HAP-1 (cell line): ENCODE data around the gene RNF166.

Experiments used
- DNase-seq, 2 experiments: peaks; one replicate each; pipeline ENCODE4 v3.0.0-alpha.2; 2016 to 2020; ENCODE audit warnings: low spot score in 2 of 2
- H3K27me3 ChIP-seq: fragments of 250-450 bp; sonication (Bioruptor Pico); 2 replicates; pipeline ENCODE4 v1.5.1; 2020; ENCODE audit warnings: low read depth, mild to moderate bottlenecking, moderate library complexity
- H3K36me3 ChIP-seq: fragments of 250-450 bp; sonication (Bioruptor Pico); replicated peaks from 2 replicates; pipeline ENCODE4 v1.5.1; 2020; ENCODE audit warnings: mild to moderate bottlenecking
- H3K4me1 ChIP-seq: fragments of 250-450 bp; sonication (Bioruptor Pico); 2 replicates; pipeline ENCODE4 v1.5.1; 2020; ENCODE audit warnings: mild to moderate bottlenecking
- H3K4me3 ChIP-seq: fragments of 250-450 bp; sonication (Bioruptor Pico); 2 replicates; pipeline ENCODE4 v1.5.1; 2020; ENCODE audit warnings: mild to moderate bottlenecking, moderate library complexity
- H3K9me3 ChIP-seq: fragments of 250-450 bp; sonication (Bioruptor Pico); 2 replicates; pipeline ENCODE4 v1.5.1; 2020; ENCODE audit warnings: mild to moderate bottlenecking, moderate library complexity
- in situ Hi-C: fragments of 300-500 bp; cut with MboI; formaldehyde crosslinking; loops from 3 replicates; pipeline ENCODE4 v1.14.3; 2020; ENCODE audit warnings: low sequenced_read_pairs, inconsistent platforms, mixed read lengths

Gene RNF166

DNA sequence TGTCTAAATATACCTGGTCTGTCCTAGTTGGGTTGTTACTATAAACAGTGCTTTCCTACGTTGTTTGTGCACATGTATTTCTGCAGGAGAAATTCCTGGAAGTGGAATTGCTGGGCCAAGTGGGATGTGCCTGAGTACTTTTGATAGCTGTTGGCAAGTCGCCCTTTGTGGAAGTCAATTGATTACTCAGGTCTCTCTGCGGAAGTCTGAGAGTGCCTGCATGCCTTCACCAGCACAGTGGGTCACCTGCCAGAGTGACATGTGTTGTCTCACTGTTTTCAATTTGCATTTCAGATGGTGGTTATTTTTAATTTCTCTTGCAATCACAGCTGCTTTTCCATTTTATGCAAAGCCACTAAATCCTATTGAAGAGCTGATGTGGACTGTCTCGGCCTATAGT is 41.1 kb downstream of the RNF166 start:
- Histone ChIP-seq H3K4me3 (no peak overlapping the region), H3K4me1 (peaks cover 7% of the 10 kb centered on the region), H3K36me3 (no peaks in the 10 kb centered on the region), H3K27me3 (no peaks in the 10 kb centered on the region), H3K9me3 (no peaks in the 10 kb centered on the region)
- DNase-seq, result no peak
- in situ Hi-C loops, result no loop called here

DNA sequence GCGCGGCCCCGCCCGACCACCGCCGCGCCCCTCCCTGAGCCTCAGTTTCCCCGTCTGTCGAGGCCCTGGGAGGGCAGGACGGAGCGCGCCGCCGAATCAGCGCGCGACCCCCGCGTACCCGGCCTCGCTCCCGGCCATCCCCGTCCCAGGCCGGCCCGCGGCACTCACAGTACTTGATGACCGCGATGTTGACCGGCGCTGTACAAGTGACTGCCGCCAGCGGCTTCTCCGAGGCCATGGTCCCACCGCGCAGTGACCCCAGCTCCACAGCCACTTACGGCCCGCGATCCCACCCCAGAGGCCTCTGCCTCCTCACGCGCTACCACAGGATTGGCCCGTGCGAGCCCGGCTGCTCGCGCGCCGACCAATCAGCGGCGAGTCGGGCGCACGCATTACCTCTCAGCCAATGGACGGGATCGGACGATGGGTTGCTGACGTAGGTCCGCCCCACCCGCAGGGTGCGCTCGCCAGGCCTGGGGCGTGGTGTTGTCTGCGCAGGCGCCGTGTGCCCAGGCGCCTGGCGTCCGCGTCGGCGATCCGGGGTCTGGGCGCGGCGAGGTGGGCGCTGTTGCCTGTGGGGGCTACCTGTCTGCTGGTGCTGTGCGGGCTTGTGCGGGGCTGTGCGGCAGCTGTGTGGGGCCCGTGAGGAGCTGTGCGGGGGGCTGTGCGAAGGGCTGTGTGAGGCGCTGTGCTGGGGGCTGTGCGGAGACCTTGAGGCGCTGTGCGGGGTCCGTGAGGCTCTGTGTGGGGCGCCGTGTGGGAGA is 43.2 kb downstream of the RNF166 start, which contains the start of gene MVD:
Gene MVD (minus strand): TSS at position 249 of the 764 bp plus-strand sequence. CDS start 11 bp downstream, at position 238.
- Histone ChIP-seq H3K9me3 (no peaks in the 10 kb centered on the region), H3K4me3 (peak within 1 kb of the TSS; percentile 81), H3K4me1 (peaks cover 7% of the 10 kb centered on the region), H3K36me3 (peaks cover 3% of the 10 kb centered on the region; the same call in 1 of the 2 replicates), H3K27me3 (no peaks in the 10 kb centered on the region)
- in situ Hi-C loops, result no loop called here
- DNase-seq, result peak; percentile 94 to 97

DNA sequence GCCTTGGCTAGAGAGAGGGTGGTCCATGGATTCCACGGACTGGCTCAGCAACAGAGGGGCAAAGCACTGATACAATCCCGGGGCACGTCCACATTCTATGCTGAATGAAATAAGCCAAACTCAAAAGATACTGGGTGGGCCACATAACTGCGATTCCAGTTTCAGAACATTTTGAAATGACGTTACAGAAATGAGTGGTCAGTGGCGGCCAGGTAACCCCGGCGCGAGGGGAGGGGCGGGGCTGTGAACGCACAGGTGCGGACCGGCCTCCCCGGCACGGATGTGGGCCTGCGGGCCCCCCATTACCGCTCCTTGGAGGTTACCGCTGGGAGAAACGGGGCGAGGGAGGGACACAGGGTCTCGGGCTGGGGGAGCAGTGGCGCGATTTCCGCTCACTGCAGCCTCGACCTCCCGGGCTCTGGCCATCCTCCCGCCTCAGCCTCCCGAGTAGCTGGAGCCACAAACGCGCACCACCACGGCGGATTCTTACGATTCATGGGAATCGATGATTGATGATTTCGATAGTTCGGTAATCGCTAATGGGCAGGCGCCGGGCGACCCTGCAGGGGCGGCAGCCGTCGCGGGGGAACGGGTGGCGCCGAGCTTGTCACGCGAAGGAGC is 43.9 kb downstream of the RNF166 start:
- Histone ChIP-seq H3K4me1 (peaks cover 7% of the 10 kb centered on the region), H3K4me3 (peak overlapping the region; percentile 81), H3K36me3 (peaks cover 5% of the 10 kb centered on the region; the same call in 1 of the 2 replicates), H3K9me3 (no peaks in the 10 kb centered on the region), H3K27me3 (no peaks in the 10 kb centered on the region)
- in situ Hi-C loops, result no loop called here
- DNase-seq, result no peak

DNA sequence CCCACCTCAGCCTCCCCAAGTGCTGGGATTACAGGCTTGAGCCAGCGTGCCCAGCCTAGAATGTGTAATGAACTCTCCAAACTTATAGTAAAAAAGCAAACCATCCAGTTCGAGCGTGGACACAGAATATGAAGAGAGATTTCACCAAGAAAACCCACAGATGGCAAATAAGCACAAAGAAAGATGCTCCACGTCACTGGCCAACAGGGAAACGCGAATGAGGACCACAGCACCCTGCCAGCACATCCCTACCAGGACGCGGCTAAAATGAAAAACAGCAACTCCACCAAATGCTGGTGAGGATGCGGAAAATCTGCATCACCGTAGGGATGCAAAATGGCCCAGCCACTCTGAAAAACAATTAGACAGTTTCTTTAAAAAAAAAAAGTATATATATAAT is 44.7 kb downstream of the RNF166 start:
- H3K27me3 ChIP-seq, result no peaks in the 10 kb centered on the region
- H3K9me3 ChIP-seq, result no peaks in the 10 kb centered on the region
- in situ Hi-C loops, result no loop called here
- peak overlapping the region; percentile 7; the same call in 1 of the 2 replicates for H3K4me3 ChIP-seq
- peaks cover 5% of the 10 kb centered on the region; the same call in 1 of the 2 replicates for H3K36me3 ChIP-seq
- peaks cover 7% of the 10 kb centered on the region for H3K4me1 ChIP-seq
- DNase-seq, result no peak

DNA sequence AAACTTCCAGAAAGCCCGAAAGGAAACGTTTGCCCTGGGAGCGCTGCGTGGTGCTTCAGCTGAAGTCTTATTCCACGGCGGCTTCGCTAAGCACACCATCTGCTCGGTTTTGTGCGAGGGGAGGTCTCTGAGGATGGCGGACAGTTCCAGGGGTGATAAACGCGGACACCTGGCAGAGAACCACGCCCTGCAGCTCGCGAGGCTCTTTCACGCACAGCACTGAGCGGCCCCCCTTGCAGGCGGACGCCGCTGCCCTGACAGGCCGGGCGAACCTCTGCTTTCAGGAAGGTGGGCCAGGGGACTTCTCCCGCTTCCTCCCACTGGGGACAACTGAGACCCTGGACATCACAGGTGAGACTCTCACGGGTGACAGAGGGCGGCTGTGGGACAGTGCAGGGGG is 47.0 kb downstream of the RNF166 start:
- Histone ChIP-seq H3K36me3 (peaks cover 19% of the 10 kb centered on the region), H3K9me3 (no peaks in the 10 kb centered on the region), H3K4me1 (peaks cover 7% of the 10 kb centered on the region), H3K27me3 (no peaks in the 10 kb centered on the region), H3K4me3 (no peak overlapping the region)
- no peak for DNase-seq
- in situ Hi-C loops, result no loop called here

DNA sequence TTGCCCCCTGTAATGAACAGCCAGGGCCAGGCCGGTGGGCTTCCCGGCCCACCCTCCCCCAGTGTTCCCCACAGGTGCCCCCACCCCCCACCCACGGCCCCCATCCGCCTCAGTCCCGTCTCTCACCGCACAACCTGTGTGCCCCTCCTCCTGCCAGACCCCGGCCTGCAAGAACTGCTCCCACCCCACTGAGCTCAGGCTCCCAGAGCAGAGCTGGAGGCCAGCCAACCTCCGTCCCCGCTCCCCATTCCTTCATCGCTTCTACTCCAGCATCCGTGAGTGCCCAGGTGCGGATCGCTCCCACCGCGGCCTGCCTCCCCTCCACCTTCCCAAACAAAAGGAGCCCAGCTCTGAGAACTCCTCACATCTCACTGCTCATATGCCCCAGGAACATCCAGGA is 47.5 kb downstream of the RNF166 start:
- in situ Hi-C loops, result no loop called here
- no peak for DNase-seq
- peaks cover 19% of the 10 kb centered on the region for H3K36me3 ChIP-seq
- no peaks in the 10 kb centered on the region for H3K9me3 ChIP-seq
- no peaks in the 10 kb centered on the region for H3K27me3 ChIP-seq
- peaks cover 7% of the 10 kb centered on the region for H3K4me1 ChIP-seq
- no peak overlapping the region for H3K4me3 ChIP-seq

DNA sequence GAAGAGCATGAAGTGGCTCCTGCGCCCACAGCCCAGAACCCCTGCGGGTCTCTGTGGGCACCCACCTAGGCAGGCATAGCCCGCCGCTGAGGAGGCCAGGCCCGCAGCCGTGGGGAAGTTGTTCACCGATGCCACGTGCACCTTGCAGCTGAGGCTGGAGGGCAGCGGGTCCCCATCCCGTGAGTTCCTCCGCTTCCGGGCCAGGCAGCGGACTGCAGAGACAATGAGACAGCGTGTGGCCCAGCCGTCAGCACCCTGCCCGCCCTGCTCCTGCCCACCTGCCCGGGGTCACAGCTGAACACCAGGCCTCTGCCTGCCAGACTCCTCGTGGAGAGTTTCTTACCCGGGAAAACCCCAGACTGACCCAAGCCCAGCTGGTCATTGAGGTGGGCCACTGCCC is 48.8 kb downstream of the RNF166 start:
- Histone ChIP-seq H3K9me3 (no peaks in the 10 kb centered on the region), H3K4me3 (no peak overlapping the region), H3K27me3 (no peaks in the 10 kb centered on the region), H3K36me3 (peaks cover 26% of the 10 kb centered on the region), H3K4me1 (peaks cover 7% of the 10 kb centered on the region)
- in situ Hi-C loops, result no loop called here
- no peak for DNase-seq

DNA sequence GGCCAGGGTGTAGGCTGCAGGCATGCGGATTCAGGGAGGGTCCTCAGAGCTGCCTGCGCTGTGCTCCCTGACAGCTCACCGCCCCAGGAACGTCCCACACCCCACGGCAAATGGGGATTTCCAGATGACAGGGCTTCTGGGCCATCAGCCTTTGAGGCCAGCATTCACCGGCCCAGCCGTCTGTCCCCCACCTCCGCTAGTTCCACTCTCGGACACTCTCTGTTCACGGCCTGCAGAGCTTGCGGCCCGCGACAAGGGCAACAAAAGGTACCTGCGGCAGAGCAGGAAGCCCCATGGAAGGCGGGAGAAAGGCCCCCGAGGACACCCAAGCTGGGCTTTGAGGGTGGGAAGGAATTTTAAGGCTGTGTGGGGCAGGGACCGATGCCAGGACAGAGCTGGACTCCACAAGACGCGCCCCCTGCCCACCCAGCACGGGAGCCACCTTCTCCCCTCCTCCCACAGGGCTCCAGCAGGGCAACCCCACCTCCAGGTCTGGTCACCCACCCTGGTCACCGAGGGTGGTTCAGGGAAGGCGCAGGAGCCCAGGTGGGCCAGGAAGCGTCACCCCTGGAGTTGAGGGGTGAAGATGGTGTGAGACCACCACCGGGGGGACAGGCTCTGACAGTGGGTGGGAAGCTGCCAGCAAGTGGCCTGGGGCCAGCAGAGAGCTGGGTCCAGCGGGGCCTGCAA is 49.8 kb downstream of the RNF166 start:
- Histone ChIP-seq H3K27me3 (no peaks in the 10 kb centered on the region), H3K4me3 (no peak overlapping the region), H3K9me3 (no peaks in the 10 kb centered on the region), H3K4me1 (peaks cover 7% of the 10 kb centered on the region), H3K36me3 (peaks cover 26% of the 10 kb centered on the region)
- no peak for DNase-seq
- in situ Hi-C loops, result no loop called here

DNA sequence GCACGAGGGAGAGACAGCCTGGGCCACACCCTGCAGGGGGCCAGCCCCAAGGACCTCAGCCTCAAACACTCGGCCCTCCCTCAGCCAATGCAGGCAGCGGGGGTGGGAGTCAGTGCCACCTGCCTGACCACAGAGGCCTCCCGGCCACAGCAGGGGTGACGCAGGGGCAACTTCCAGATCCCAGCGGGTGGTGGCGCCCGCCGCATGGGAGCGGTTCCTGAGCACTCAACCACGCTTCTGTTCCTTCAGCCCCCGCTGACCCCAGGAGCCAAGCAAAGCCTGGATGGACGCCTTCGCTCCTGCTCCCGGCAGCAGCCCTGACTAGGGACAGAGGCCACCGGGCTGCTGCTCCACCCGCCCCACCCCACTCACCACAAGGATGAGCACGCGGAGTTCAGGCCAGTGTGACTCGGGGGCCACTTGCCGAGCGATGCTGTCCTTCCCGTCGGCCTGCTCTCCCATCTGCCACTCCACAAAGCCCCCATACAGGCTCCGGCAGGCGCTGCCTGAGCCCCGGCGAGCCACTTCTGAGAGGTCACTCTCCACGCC is 50.4 kb downstream of the RNF166 start:
- H3K27me3 ChIP-seq, result no peaks in the 10 kb centered on the region
- no peaks in the 10 kb centered on the region for H3K9me3 ChIP-seq
- H3K36me3 ChIP-seq, result peaks cover 26% of the 10 kb centered on the region
- H3K4me1 ChIP-seq, result peaks cover 6% of the 10 kb centered on the region
- in situ Hi-C loops, result no loop called here
- no peak overlapping the region for H3K4me3 ChIP-seq
- DNase-seq, result no peak

DNA sequence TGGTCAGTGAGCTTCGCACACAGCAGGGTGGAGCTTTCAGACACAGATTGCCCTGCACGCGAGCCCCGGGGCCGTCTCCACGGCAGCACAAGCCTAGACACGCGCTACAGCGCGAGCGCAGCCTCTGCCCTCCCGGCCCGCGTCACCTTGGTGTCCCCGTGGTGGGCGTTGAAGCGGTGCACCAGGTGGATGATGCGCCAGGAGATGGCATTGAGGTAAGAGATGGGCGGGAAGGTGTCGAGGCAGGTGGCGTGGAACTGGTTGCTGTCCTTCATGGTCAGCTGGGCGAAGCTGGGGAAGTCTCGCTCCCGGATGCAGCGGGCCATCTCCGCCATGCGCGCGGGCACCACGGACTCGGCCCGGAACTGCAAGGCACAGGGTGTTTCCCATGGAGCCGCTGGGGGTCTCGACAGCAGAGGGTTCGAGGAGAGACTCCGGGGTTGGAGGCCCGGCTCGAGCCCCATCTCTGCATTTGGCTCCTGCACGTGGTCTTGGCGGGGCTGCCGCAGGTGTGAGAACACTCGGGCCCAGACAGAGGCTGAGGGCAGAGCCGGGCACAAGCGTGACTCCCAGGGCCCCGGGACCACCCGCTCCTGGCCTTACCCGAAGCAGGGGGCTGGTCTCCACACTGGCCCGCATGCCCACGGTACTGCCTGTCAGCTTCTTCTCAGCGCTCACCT is 51.0 kb downstream of the RNF166 start:
- Histone ChIP-seq H3K27me3 (no peaks in the 10 kb centered on the region), H3K4me3 (no peak overlapping the region), H3K36me3 (peaks cover 26% of the 10 kb centered on the region), H3K4me1 (peaks cover 6% of the 10 kb centered on the region), H3K9me3 (no peaks in the 10 kb centered on the region)
- in situ Hi-C loops, result no loop called here
- no peak for DNase-seq

DNA sequence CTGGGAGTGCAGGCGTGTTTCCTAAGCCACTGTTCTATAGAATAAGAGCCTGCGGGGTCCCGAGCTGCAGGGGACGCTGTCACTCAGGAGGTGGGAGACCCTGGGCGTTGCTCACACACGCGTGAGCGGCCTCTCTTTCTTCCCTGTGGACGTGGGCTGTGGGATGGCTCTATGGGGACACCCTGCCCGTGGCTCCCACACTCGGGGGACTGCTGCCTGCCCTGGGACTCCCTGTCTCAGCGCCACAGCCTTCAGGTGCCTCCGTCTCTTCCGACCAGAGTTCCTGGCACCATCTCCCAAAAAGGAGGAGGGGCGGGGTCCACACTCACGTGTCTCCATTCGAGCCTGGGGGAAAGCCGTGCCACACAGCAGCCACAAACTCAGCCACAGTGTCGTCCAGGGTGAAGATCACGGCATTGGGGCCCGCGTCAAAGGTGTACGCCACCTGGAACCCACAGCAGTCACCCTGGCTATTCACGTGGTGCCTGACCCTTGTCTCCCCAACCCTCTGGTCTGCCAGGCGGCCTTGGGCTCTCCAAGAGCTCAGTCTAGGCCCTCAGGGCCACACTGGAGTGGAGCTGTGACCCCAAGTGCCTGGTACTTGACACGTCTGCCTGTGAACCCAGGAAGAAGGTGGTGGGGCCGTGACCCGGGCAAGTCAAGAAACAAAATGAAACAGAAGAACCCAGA is 51.7 kb downstream of the RNF166 start:
- no peaks in the 10 kb centered on the region for H3K9me3 ChIP-seq
- peaks cover 28% of the 10 kb centered on the region for H3K36me3 ChIP-seq
- DNase-seq, result no peak
- in situ Hi-C loops, result no loop called here
- H3K27me3 ChIP-seq, result no peaks in the 10 kb centered on the region
- H3K4me3 ChIP-seq, result no peak overlapping the region
- H3K4me1 ChIP-seq, result peaks cover 6% of the 10 kb centered on the region

DNA sequence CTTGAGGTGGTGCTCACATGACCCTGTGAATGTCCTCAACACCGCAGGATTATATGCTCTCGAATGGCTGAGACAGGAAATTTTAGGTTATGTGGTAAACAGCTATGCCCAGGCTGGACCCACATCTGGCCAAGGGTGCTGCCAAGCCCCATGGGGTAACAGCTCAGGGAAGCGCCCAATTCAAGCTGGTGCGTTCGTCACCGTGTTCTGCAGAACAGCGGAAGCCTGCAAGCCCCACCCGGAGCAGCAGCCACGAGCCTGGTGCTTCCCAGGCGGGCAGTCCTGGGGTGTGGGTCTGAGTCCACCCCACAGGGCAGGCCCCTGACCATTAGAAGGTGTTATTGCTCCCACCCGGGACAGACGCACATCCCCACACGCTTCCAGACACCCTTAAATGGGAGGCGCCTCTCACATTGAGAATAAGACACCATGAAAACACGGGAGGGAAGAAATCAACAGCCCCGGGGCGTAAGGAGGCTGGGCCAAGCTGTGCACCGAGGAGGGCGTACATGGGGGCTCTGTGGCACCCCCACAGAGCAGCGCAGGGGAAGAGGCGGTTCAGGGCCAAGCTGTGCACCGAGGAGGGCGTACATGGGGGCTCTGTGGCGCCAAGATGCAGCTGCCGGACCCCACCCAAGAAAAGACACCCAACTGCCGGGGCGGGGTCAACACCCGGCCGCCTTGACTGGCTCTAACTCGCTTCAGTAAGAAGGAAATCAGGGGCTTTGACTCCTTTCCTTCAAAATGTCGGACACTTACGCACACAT is 52.4 kb downstream of the RNF166 start:
- Histone ChIP-seq H3K27me3 (no peaks in the 10 kb centered on the region), H3K4me1 (peaks cover 6% of the 10 kb centered on the region), H3K36me3 (peaks cover 31% of the 10 kb centered on the region), H3K9me3 (no peaks in the 10 kb centered on the region), H3K4me3 (no peak overlapping the region)
- DNase-seq, result no peak
- in situ Hi-C loops, result no loop called here
